MCF 10A (cell line): Measurements from ENCODE around the gene PNPLA2. TPM values are rescaled to one million over a fixed set of nuclear protein-coding genes. Genes with fewer than 3 reads are reported as not detected.

ENCODE experiments used
- BruUV-seq: library from RNA; stranded (reverse); fragments of 400-500 nt; replicated peaks from 2 replicates; lab custom pipeline; 2021; lab: Mats Ljungman, UMichigan
- CTCF ChIA-PET: fragments of 300-600 bp; sonication (Branson Sonifier 250); formaldehyde crosslinking; extraction: SDS; loops from one replicate; lab custom pipeline; 2021; ENCODE audit warnings: antibody characterized with exemption, inconsistent platforms; lab: Yijun Ruan, JAX
- POLR2A ChIA-PET: fragments of 300-600, 350-650 bp; sonication (Branson Sonifier 250); formaldehyde crosslinking; extraction: SDS; loops from one replicate; lab custom pipeline; 2020; ENCODE audit warnings: antibody characterized with exemption, inconsistent platforms; lab: Yijun Ruan, JAX
- DNase-seq: peaks from one replicate; pipeline ENCODE4 v3.0.0-alpha.2; 2018; ENCODE audit not compliant: unreplicated experiment
- H3K27ac Mint-ChIP-seq: one replicate; pipeline ENCODE4 v1.8.0; 2022; ENCODE audit warnings: mild to moderate bottlenecking, low read depth, mixed read lengths; ENCODE audit not compliant: unreplicated experiment
- H3K27me3 Mint-ChIP-seq: one replicate; pipeline ENCODE4 v1.8.0; 2022; ENCODE audit warnings: mixed read lengths; ENCODE audit not compliant: insufficient read depth, unreplicated experiment
- H3K36me3 Mint-ChIP-seq: one replicate; pipeline ENCODE4 v1.8.0; 2022; ENCODE audit warnings: mild to moderate bottlenecking, moderate library complexity, mixed read lengths; ENCODE audit not compliant: insufficient read depth, unreplicated experiment
- H3K4me1 Mint-ChIP-seq: one replicate; pipeline ENCODE4 v1.8.0; 2022; ENCODE audit warnings: mixed read lengths; ENCODE audit not compliant: insufficient read depth, unreplicated experiment
- H3K4me3 Mint-ChIP-seq: one replicate; pipeline ENCODE4 v1.8.0; 2022; ENCODE audit warnings: mild to moderate bottlenecking, moderate library complexity, mixed read lengths; ENCODE audit not compliant: unreplicated experiment
- H3K9me3 Mint-ChIP-seq: one replicate; pipeline ENCODE4 v1.8.0; 2022; ENCODE audit warnings: mixed read lengths; ENCODE audit not compliant: unreplicated experiment
- CTCF ChIP-seq: fragments of 200-600 bp; IDR thresholded peaks from one replicate; pipeline ENCODE4 v1.8.0; 2022; ENCODE audit warnings: antibody characterized with exemption, mild to moderate bottlenecking; ENCODE audit not compliant: unreplicated experiment
- intact Hi-C: fragments of 100-400 bp; cut with micrococcal nuclease; formaldehyde crosslinking; loops from 2 replicates; pipeline ENCODE4 v1.14.1; 2022
- total RNA-seq: library from RNA; stranded (reverse); gene quantifications from 2 replicates; pipeline ENCODE4 v1.2.3, GENCODE V29; 2022

PNPLA2 gene
- total RNA-seq, 1 experiment from 2014 or later: 112 TPM

GRCh38 chr11:858053-858761, 39.5 kb downstream of the PNPLA2 start:
- TF ChIP-seq CTCF: no peak
- no peak overlapping the region for H3K4me3 Mint-ChIP-seq
- POLR2A ChIA-PET: interaction anchor here (0.6 kb wide), 1 partner anchor 18 kb away, joined by 3 read pairs; no protein-coding TSS in a partner anchor
- intact Hi-C loops: no loop called here
- CTCF ChIA-PET: interaction anchor here (0.5 to 1.4 kb wide), 3 partner anchors 11 to 195 kb away, joined by 3 to 4 read pairs (median 3); no protein-coding TSS in a partner anchor
- no peaks in the 10 kb centered on the region for H3K4me1 Mint-ChIP-seq
- no peak for DNase-seq
- no peak overlapping the region for H3K27ac Mint-ChIP-seq
- peaks cover 24% of the 10 kb centered on the region for H3K36me3 Mint-ChIP-seq
- no peaks in the 10 kb centered on the region for H3K27me3 Mint-ChIP-seq
- BruUV-seq: no TSS peak
- H3K9me3 Mint-ChIP-seq: no peaks in the 10 kb centered on the region

- H3K27ac Mint-ChIP-seq: no peak overlapping the region
- intact Hi-C loops: no loop called here
- H3K36me3 Mint-ChIP-seq: peaks cover 27% of the 10 kb centered on the region
- no peak overlapping the region for H3K4me3 Mint-ChIP-seq
- no peaks in the 10 kb centered on the region for H3K27me3 Mint-ChIP-seq
- ChIA-PET CTCF (interaction anchor here (0.5 to 1.4 kb wide), 3 partner anchors 11 to 194 kb away, joined by 3 to 4 read pairs (median 3); no protein-coding TSS in a partner anchor), POLR2A (interaction anchor here (0.6 to 1.4 kb wide), 2 partner anchors 12 to 17 kb away, joined by 3 to 4 read pairs; no protein-coding TSS in a partner anchor)
- BruUV-seq: no TSS peak
- TF ChIP-seq CTCF: no peak
- DNase-seq: no peak
- H3K4me1 Mint-ChIP-seq: no peaks in the 10 kb centered on the region
- no peaks in the 10 kb centered on the region for H3K9me3 Mint-ChIP-seq
Measured at GRCh38 chr11:858762-859339, 40.1 kb downstream of the PNPLA2 start.

- Mint-ChIP-seq H3K36me3 (peaks cover 31% of the 10 kb centered on the region), H3K27me3 (no peaks in the 10 kb centered on the region), H3K27ac (no peak overlapping the region), H3K4me3 (no peak overlapping the region), H3K4me1 (no peaks in the 10 kb centered on the region), H3K9me3 (no peaks in the 10 kb centered on the region)
- CTCF ChIA-PET: interaction anchor here (1.4 kb wide), 1 partner anchor 12 kb away, joined by 3 read pairs; no protein-coding TSS in a partner anchor
- POLR2A ChIA-PET: interaction anchor here (1.4 kb wide), 1 partner anchor 13 kb away, joined by 4 read pairs; no protein-coding TSS in a partner anchor
- BruUV-seq: no TSS peak
- peak; percentile 64 for DNase-seq
- no peak for TF ChIP-seq CTCF
- intact Hi-C loops: no loop called here
Measured at GRCh38 chr11:859394-860131, 40.8 kb downstream of the PNPLA2 start.
